OCI-LY1 (cell line): Measurements from ENCODE around the gene CDH8.

Experiments
- CTCF ChIP-seq: fragments of 200-600 bp; sonication (generic), shearing (Covaris generic); IDR thresholded peaks from 2 replicates; pipeline ENCODE4 v1.5.1; 2017; ENCODE audit warnings: mild to moderate bottlenecking, antibody characterized with exemption, low read length, moderate library complexity, mixed read lengths
- EZH2 ChIP-seq: fragments of 200-600 bp; sonication (generic), shearing (Covaris generic); IDR thresholded peaks from 2 replicates; pipeline ENCODE4 v1.8.0; 2017; ENCODE audit warnings: borderline replicate concordance, mixed run types, mild to moderate bottlenecking, antibody characterized with exemption, low read length, moderate library complexity, mixed read lengths

- TF ChIP-seq CTCF (no peak), EZH2 (no peak)
Measured at GRCh38 chr16:62038646-62039045, 2.4 kb upstream of the CDH8 start.
